ENCODE results near the gene GDPD1.
"Not testable (repeated sequence)": the region's sequence is repeated elsewhere in the genome, so short reads cannot be mapped to it uniquely, and the experiment has no call there.

Gene GDPD1

GRCh38 chr17:59220328-59221158 lies at the start of gene GDPD1:
TSS of gene GDPD1 (plus strand) at chr17:59220511. CDS start at chr17:59220610, 99 bp downstream.
- peak; percentile 91 to 96 for DNase-seq (ENCODE audit: low read depth in 2 of 2)

GRCh38 chr17:59172436-59173004 lies 47.8 kb upstream of the GDPD1 start:
- DNase-seq (ENCODE audit: low read depth in 2 of 2) = no peak

- no peak for DNase-seq (ENCODE audit: low read depth in 2 of 2)
Measured at GRCh38 chr17:59174671-59175070, 45.6 kb upstream of the GDPD1 start.

GRCh38 chr17:59175076-59175475 lies 45.2 kb upstream of the GDPD1 start:
- no peak for DNase-seq (ENCODE audit: low read depth in 2 of 2)

GRCh38 chr17:59178266-59178985 lies 41.9 kb upstream of the GDPD1 start:
- no peak for DNase-seq (ENCODE audit: low read depth in 2 of 2)

GRCh38 chr17:59179601-59180000 lies 40.7 kb upstream of the GDPD1 start:
- DNase-seq (ENCODE audit: low read depth in 2 of 2) = not testable (repeated sequence)

GRCh38 chr17:59180626-59181025 lies 39.7 kb upstream of the GDPD1 start:
- DNase-seq (ENCODE audit: low read depth in 2 of 2) = no peak

GRCh38 chr17:59181481-59181880 lies 38.8 kb upstream of the GDPD1 start:
- DNase-seq (ENCODE audit: low read depth in 2 of 2) = no peak

- DNase-seq (ENCODE audit: low read depth in 2 of 2) = no peak
Measured at GRCh38 chr17:59185997-59186396, 34.3 kb upstream of the GDPD1 start.

GRCh38 chr17:59186850-59187249 lies 33.5 kb upstream of the GDPD1 start:
- DNase-seq (ENCODE audit: low read depth in 2 of 2) = no peak

- no peak for DNase-seq (ENCODE audit: low read depth in 2 of 2)
Measured at GRCh38 chr17:59190806-59191205, 29.5 kb upstream of the GDPD1 start.

- no peak for DNase-seq (ENCODE audit: low read depth in 2 of 2)
Measured at GRCh38 chr17:59193336-59193862, 26.9 kb upstream of the GDPD1 start.

- DNase-seq (ENCODE audit: low read depth in 2 of 2) = no peak
Measured at GRCh38 chr17:59199398-59199797, 20.9 kb upstream of the GDPD1 start.

GRCh38 chr17:59202320-59202719 lies 18.0 kb upstream of the GDPD1 start:
- DNase-seq (ENCODE audit: low read depth in 2 of 2) = no peak

GRCh38 chr17:59219370-59219769 lies 941 bp upstream of the GDPD1 start:
- DNase-seq (ENCODE audit: low read depth in 2 of 2) = no peak

- no peak for DNase-seq (ENCODE audit: low read depth in 2 of 2)
Measured at GRCh38 chr17:59219992-59220327, 351 bp upstream of the GDPD1 start.

GRCh38 chr17:59221159-59221847 lies 992 bp downstream of the GDPD1 start:
- DNase-seq (ENCODE audit: low read depth in 2 of 2) = no peak

- DNase-seq (ENCODE audit: low read depth in 2 of 2) = no peak
Measured at GRCh38 chr17:59223813-59224212, 3.5 kb downstream of the GDPD1 start.

GRCh38 chr17:59228588-59228987 lies 8.3 kb downstream of the GDPD1 start:
- not testable (repeated sequence) for DNase-seq (ENCODE audit: low read depth in 2 of 2)

- DNase-seq (ENCODE audit: low read depth in 2 of 2) = no peak
Measured at GRCh38 chr17:59230764-59231163, 10.5 kb downstream of the GDPD1 start.

GRCh38 chr17:59234631-59235030 lies 14.3 kb downstream of the GDPD1 start:
- DNase-seq (ENCODE audit: low read depth in 2 of 2) = no peak

GRCh38 chr17:59238906-59239305 lies 18.6 kb downstream of the GDPD1 start:
- DNase-seq (ENCODE audit: low read depth in 2 of 2) = no peak

Measured in activated CD8-positive, alpha-beta memory T cell treated with anti-CD3 and anti-CD28 coated beads for 4 hours (primary cell).